ENCODE results near the gene POLR3F. TPM values are rescaled to one million over a fixed set of nuclear protein-coding genes. Genes with fewer than 3 reads are reported as not detected.
"Not testable (repeated sequence)": the region's sequence is repeated elsewhere in the genome, so short reads cannot be mapped to it uniquely, and the experiment has no call there.

The POLR3F gene
- total RNA-seq, 1 donor from 2014 or later = 10.7 TPM

DNA sequence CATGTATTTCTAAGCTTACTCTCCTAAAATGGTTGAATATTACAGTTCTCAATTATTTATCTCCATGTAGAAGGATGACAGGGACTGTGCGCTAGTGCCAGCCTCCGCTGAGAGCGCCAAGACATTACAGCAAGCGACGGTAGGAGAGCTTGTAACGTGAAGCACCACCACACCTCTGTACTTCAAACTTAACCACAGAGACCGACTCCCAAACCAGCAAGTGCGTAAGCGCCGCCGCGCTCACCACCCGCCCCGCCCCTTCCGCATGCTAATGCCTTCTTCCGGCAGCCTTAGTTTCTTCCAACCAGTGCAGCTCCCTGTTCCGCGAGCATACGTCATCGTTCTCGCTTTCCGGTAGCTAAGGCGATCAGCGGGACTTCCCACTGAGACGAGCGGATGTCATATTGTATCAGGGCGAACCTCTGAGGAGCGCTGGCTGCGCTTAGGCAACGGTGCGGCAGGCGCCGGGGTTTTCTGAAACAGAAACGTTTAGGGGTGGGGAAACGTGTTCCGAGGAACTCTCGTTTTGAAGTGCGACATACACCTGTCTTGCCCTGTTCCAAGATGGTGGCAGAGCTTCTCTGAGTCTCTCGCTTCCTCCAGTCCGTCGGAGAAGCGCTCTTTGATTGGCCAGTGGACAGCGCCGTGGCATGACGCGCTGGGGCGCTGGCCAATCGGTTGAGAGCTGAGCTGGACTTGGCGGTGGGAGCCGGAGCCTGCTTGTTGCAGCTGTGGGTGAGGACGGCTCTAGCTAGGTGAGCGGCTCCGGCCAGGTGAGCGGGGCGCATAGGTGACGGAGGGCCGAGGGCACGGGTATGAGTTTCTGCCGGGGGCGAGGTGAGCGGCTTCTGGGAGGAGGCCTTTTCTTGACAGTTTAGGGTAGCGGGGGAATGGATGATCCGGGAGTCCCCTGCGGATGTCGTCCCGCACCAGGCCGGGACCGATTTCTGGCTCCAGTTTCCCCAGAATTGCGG, 40.3 kb downstream of the POLR3F start, which contains the start of gene SEC23B:
Gene SEC23B (plus strand): TSS at position 723 of the 974 bp plus-strand sequence. CDS start 2,896 bp downstream, outside the sequence.
- peak; percentile 93 for DNase-seq (ENCODE audit: extremely low spot score, unreplicated experiment)
- Mint-ChIP-seq H3K9me3 (no peaks in the 10 kb centered on the region), H3K27me3 (no peaks in the 10 kb centered on the region), H3K36me3 (peaks cover 15% of the 10 kb centered on the region), H3K4me3 (peak within 1 kb of the TSS; percentile 100), H3K4me1 (ENCODE audit: unreplicated experiment) (peaks cover 21% of the 10 kb centered on the region), H3K27ac (peak within 1 kb of the TSS; percentile 100)
- TF ChIP-seq, protein P1, sequence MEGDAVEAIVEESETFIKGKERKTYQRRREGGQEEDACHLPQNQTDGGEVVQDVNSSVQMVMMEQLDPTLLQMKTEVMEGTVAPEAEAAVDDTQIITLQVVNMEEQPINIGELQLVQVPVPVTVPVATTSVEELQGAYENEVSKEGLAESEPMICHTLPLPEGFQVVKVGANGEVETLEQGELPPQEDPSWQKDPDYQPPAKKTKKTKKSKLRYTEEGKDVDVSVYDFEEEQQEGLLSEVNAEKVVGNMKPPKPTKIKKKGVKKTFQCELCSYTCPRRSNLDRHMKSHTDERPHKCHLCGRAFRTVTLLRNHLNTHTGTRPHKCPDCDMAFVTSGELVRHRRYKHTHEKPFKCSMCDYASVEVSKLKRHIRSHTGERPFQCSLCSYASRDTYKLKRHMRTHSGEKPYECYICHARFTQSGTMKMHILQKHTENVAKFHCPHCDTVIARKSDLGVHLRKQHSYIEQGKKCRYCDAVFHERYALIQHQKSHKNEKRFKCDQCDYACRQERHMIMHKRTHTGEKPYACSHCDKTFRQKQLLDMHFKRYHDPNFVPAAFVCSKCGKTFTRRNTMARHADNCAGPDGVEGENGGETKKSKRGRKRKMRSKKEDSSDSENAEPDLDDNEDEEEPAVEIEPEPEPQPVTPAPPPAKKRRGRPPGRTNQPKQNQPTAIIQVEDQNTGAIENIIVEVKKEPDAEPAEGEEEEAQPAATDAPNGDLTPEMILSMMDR (conservative IDR thresholded peaks at IDR 0.05) = no peak

DNA sequence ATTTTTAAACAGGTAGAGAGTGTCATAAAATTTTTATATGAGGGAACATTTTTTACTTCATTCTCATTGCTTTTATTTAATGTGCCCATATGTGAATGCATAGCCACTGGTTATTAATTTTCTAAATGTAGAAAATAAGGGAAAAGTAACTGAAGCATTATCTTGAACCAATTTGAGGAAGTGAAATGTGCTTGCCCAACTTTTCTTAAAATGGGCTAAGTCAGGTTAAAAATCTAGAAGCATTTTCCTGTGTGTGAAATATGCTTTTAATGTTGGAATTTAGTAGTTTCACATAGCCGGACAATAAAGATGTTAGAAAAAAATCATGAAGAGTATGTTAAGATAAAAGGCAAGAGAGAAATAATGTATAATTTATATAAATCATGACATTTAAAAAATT, 44.4 kb downstream of the POLR3F start:
- peaks cover 20% of the 10 kb centered on the region for H3K4me1 Mint-ChIP-seq (ENCODE audit: unreplicated experiment)
- TF ChIP-seq, protein P1 (conservative IDR thresholded peaks at IDR 0.05) = no peak
- H3K36me3 Mint-ChIP-seq = peaks cover 23% of the 10 kb centered on the region

DNA sequence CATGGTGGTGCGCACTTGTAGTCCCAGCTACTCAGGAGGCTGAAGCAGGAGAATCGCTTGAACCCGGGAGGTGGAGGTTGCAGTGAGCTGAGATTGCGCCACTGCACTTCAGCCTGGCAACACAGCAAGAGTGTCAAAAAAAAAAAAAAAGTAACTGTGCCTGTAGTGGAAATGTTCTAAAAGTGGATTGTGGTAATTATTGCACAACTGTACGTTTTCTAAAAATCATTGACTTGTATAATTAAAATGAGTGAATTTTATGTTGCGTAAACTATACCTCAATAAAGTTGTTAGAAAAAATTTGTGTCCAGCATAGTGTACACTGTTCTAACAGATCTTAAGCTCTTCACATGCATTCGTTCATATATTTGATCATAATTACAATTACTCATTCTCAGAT, 46.0 kb downstream of the POLR3F start:
- H3K27me3 Mint-ChIP-seq = no peaks in the 10 kb centered on the region
- TF ChIP-seq, protein P1 (conservative IDR thresholded peaks at IDR 0.05) = no peak
- DNase-seq (ENCODE audit: extremely low spot score, unreplicated experiment) = no peak
- no peak overlapping the region for H3K4me3 Mint-ChIP-seq
- H3K27ac Mint-ChIP-seq = no peak overlapping the region
- peaks cover 9% of the 10 kb centered on the region for H3K4me1 Mint-ChIP-seq (ENCODE audit: unreplicated experiment)
- H3K36me3 Mint-ChIP-seq = peaks cover 20% of the 10 kb centered on the region
- H3K9me3 Mint-ChIP-seq = no peaks in the 10 kb centered on the region

More for the DNA sequence above, 44.4 kb downstream of the POLR3F start:
- H3K27ac Mint-ChIP-seq = no peak overlapping the region
- no peak for DNase-seq (ENCODE audit: extremely low spot score, unreplicated experiment)
- no peak overlapping the region for H3K4me3 Mint-ChIP-seq
- H3K27me3 Mint-ChIP-seq = no peaks in the 10 kb centered on the region
- no peaks in the 10 kb centered on the region for H3K9me3 Mint-ChIP-seq

DNA sequence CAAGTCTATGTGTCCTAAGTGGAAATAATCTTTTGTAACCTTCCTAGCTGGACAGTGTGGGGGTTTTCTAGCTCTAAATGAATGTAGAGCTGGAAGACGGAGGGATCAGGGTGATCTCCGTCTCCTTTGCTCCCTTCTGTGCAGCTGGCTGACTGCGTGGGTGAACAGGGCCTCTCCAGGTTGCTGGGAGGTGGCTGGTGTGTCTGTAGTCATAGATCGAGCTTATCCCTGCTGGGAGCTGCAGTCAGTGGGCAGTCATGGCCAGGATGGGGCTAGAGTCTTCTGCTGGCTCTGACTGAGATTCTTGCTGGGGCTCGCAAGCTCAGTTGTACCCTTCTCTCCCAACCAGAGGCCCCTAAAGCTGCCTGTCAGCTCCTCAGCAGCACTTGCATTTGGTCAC, 46.9 kb downstream of the POLR3F start:
- H3K27me3 Mint-ChIP-seq = no peaks in the 10 kb centered on the region
- TF ChIP-seq, protein P1 (conservative IDR thresholded peaks at IDR 0.05) = no peak
- H3K9me3 Mint-ChIP-seq = no peaks in the 10 kb centered on the region
- no peak for DNase-seq (ENCODE audit: extremely low spot score, unreplicated experiment)
- no peak overlapping the region for H3K27ac Mint-ChIP-seq
- no peak overlapping the region for H3K4me3 Mint-ChIP-seq
- H3K4me1 Mint-ChIP-seq (ENCODE audit: unreplicated experiment) = peaks cover 5% of the 10 kb centered on the region
- peaks cover 20% of the 10 kb centered on the region for H3K36me3 Mint-ChIP-seq

DNA sequence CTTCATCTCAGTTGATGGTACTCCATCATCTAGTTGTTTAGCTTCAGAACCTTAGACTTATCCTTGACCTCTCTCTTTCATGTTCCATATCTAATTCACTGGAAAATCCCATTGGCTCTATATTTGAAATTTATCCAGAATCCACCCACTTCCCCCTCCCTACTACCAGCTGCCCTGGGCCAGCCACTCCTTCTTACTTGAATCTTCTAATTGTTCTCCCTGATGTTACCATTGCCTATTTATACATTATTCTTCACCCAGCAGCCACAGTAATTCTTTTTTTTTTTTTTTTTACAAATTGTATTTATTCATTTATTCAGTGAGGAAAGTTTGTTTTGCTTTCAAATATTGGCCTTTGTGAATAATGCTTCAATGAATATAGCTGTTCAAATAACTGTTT, 48.8 kb downstream of the POLR3F start:
- peaks cover 12% of the 10 kb centered on the region for H3K36me3 Mint-ChIP-seq
- no peaks in the 10 kb centered on the region for H3K9me3 Mint-ChIP-seq
- TF ChIP-seq, protein P1 (conservative IDR thresholded peaks at IDR 0.05) = no peak
- no peaks in the 10 kb centered on the region for H3K27me3 Mint-ChIP-seq
- no peak overlapping the region for H3K27ac Mint-ChIP-seq
- H3K4me1 Mint-ChIP-seq (ENCODE audit: unreplicated experiment) = no peaks in the 10 kb centered on the region
- DNase-seq (ENCODE audit: extremely low spot score, unreplicated experiment) = no peak
- no peak overlapping the region for H3K4me3 Mint-ChIP-seq

DNA sequence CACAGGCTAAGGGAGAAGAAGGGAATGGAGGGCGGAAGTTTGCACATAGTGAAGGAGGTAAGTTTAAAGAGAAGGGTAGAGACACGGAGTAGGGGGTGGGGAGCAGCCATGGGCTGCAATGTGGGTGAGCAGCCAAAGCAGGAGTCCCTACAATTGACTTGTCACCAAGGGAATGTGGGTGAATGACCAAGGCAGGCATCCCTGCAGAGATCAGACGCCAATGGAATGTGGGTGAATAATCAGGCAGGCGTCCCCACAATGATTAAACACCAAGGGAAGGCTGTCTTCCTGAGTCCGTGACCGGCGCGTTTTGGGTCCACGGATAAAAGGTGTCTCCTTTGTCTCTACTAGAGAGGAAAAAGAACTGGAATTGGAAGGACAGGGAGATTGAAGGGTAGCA, 54.9 kb downstream of the POLR3F start:
- not testable (repeated sequence) for H3K36me3 Mint-ChIP-seq; H3K4me3 Mint-ChIP-seq; DNase-seq (ENCODE audit: extremely low spot score, unreplicated experiment); H3K9me3 Mint-ChIP-seq; H3K27ac Mint-ChIP-seq; H3K27me3 Mint-ChIP-seq; H3K4me1 Mint-ChIP-seq (ENCODE audit: unreplicated experiment)
